ENCODE measurements around the gene RASA2.

- TF ChIP-seq CTCF (IDR thresholded peaks at IDR 0.05) = no peak
- TF ChIP-seq POLR2A (IDR thresholded peaks at IDR 0.05) = no peak
Observed at GRCh38 chr3:141603473-141604035, 116.7 kb downstream of the RASA2 start.
